ENCODE results near the gene PIK3CD. TPM values are rescaled to one million over a fixed set of nuclear protein-coding genes. Genes with fewer than 3 reads are reported as not detected.

Gene PIK3CD
- total and polyA plus RNA-seq, 2 of the 8 experiments (the other 6 are each of a cell fraction or from before 2014, with no cell fraction given) = 20.6 to 24.1 TPM

DNA sequence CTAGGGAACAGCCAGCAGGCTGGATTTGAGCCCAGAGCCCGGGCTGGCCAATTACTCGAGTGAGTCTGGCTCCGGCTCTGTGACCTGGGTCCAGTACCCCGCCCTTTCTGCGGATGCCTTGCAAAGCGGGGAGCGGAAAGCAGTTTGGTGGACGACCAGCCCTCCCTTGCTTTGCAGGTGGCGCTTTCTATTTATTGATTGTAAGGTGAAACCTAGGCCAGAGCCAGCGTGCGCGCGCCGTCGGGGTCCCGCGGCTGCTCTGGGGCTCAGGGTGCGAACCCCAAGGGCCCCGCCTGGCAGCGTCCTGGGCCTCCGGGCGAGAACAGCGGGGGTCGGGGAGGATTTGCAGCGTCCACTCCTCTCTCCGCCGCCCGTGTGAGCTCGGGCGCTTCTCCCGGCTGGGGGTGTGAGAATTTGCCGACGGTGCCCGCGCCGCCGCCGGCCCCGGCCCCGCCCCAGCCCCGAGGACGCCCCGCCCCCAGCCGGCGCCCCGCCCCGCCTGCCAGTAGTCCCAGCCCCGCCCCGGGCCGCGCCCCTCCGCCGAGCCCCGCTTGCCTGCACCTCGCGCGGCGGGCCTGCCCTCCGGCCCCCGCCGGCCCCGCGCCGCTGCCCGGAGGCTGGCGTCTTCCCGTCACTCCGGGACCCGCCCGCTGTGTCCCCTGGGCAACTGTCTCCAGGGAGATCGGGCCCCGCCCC lies 37.6 kb downstream of the PIK3CD start (continued):
- TF ChIP-seq GABPA (IDR thresholded peaks at IDR 0.05; ENCODE audit: borderline replicate concordance, insufficient read depth, low read length) = no peak
- TF ChIP-seq EGR1 (IDR thresholded peaks at IDR 0.05; ENCODE audit: borderline replicate concordance, low read depth, low read length) = 0 out of 2 replicates have a peak, but pooled peaks have one; percentile 9
- TF ChIP-seq HDAC2 (IDR thresholded peaks at IDR 0.05; ENCODE audit: borderline replicate concordance in 1 of 2, low read depth in 2 of 2, low read length in 2 of 2) = peak in 1 of 2 experiments; percentile 89; a peak in 1 of 4 replicates
- TF ChIP-seq TAF1 (IDR thresholded peaks at IDR 0.05; ENCODE audit: low read depth, low read length) = peak; percentile 40; the same call in 1 of the 2 replicates
- 0 out of 2 replicates have a peak, but pooled peaks have one; percentile 39 for TF ChIP-seq PHF8 (conservative IDR thresholded peaks at IDR 0.05; ENCODE audit: low read depth, low read length)

All from H1 (cell line).